HG03097 (cell line): ENCODE data around the gene UBE3D.
"Not testable (repeated sequence)": the region's sequence is repeated elsewhere in the genome, so short reads cannot be mapped to it uniquely, and the experiment has no call there.

Experiments used
- ATAC-seq: cut with Tn5 transposase; IDR thresholded peaks from one replicate; pipeline ENCODE4 v1.9.1; 2021; ENCODE audit not compliant: unreplicated experiment, low FRiP score

Gene UBE3D

DNA sequence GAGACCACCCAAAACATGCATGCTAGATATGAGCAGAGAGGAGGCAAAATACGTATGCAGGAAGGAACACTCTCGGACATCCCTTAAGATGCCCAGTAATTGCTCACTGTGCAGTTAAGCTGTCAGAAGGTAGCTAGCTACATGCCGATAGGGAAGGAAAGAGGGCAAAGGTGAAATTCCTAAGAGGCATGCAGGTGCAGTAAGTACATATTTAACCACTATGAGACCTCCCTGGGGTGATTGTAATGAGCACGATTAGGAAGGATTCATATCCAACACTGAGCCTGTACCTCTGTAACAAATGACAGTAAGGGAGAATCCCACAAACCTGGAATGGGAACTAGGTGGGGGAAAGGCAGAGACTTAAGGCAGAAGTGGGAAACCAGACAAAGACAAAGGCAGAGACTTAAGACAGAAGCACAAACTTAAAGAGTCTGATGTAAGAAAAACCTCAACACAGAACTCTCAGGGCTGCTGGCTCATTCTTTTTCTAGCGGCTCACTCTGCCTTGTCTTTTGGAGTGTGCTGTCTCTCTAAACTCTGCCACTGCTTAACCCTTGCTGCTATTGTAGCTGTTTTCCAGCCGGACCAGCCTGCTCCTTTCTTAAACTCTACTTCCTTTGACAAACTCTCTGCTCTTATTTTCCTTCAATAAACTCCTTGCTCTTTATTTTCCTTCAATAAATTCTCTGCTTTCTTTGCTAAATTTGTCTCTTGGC is 148.1 kb downstream of the UBE3D start:
- ATAC-seq = no peak

DNA sequence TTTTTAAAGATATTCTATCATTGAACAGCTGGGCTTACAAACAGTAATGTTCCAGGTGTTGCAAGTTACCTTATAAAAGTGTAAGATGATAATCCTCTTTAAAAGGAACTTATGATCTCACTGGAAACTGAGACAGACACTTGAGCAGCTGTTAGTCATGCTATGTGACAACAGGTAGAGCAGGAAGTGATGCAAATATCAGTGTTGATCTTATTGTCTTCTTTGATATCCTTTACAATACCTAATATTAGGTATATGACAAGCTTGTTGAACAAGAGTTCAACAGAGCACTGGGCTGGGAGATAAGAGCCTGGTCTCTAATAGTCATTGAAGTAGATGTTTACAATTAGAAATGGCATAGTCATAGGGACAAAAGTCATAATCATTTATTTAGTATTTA is 150.0 kb downstream of the UBE3D start:
- ATAC-seq = no peak

- no peak for ATAC-seq
These were observed 151.1 kb downstream of the UBE3D start for GRCh38 chr6:82914511-82914910.

- no peak for ATAC-seq
These were observed 154.8 kb downstream of the UBE3D start for GRCh38 chr6:82910820-82911219.

- no peak for ATAC-seq
These were observed 155.2 kb downstream of the UBE3D start for GRCh38 chr6:82910395-82910794.

GRCh38 chr6:82909551-82909950 is 156.1 kb downstream of the UBE3D start:
- ATAC-seq = no peak

- no peak for ATAC-seq
These were observed 157.0 kb downstream of the UBE3D start for GRCh38 chr6:82908661-82909060.

- no peak for ATAC-seq
These were observed 158.7 kb downstream of the UBE3D start for GRCh38 chr6:82906951-82907350.

DNA sequence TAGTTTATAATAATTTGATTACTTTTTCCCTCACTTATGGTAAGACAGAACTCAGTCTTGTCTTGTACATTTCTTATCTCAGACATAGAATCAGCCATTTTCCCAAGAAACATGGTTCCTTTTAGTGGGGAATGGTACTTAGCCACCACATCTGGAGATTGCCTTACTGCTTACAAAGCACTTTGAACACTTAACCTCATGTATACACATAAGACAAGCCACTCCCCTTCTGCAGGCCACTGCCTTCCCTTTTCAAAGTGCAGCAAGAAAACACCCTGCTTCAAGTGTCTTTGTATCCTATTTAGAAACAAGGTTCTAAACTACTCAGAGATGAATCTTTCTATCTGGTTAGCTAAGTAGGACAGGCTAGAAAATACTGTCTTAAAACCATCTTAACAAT is 159.2 kb downstream of the UBE3D start:
- ATAC-seq = no peak

GRCh38 chr6:82904860-82905259 is 160.8 kb downstream of the UBE3D start:
- ATAC-seq = no peak

GRCh38 chr6:82904257-82904656 is 161.4 kb downstream of the UBE3D start:
- ATAC-seq = no peak

DNA sequence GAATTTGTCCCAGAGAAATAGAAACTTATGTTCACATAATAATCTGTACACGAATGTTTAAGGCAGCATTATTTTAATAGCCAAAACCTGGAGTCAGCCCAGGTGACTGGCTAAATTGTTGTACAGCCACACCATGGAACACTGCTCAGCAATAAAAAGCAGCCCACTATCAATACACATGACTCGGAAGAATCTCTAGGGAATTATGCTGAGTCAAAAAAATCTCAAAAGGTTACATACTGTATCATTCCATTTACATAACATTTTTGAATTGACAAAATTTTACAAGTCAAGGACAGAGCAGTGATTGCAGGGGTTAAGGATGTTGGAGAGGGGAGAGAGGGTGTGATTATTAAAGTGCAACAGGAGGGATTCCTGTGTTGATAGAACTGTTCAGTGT is 163.4 kb downstream of the UBE3D start:
- ATAC-seq = no peak

- ATAC-seq = no peak
These were observed 170.9 kb downstream of the UBE3D start for GRCh38 chr6:82894653-82895259.

DNA sequence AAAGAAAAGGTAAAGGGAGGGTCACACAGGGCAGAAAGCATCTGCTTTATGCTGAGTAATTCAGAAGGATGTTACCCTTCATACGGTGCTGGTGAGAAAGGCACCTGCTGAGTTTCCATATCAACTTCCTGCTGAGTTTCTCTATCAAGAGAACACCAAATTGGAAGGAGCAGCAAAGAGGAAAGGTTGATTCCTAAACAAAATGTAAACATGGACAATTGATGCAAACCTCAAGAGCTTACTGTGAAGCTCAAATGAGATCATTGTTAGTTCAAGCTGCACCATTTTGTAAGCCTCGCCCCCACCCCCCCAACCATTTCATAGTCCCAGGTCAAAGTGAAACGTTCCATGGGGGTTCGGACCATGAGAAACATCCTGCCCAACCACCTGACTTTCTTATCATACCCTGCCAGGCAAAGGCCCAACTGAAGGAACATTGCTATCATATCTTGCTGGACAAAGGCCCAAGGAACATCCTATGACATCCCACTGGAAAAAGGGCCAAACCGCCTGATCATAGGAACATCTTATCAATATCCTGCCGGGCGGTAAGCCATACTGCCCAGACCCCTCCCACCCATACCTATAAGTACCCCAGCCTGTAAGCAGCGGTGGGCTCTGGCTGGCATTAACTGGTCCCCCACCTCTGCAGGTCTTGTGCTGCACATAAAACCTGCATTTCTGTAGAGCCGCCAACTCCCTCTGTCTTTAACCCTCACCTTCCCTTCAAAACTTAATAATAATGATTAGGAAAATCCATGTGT is 171.6 kb downstream of the UBE3D start:
- no peak for ATAC-seq

DNA sequence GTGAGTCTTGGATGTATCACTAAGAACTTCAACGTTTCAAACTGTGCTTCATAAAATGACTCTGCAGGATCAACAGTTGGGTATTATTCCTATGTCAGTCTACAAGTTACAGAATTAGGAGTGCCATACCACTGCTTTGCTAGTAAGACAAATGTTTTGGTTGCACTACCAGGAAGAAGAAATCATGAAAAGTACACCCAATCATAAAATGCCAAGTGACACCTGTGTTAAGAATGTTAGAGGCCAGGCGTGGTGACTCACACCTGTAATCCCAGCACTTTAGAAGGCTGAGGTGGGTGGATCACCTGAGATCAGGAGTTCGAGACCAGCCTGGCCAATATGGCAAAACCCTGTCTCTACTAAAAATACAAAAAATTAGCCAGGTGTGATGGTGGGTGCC is 174.1 kb downstream of the UBE3D start:
- ATAC-seq = not testable (repeated sequence)

DNA sequence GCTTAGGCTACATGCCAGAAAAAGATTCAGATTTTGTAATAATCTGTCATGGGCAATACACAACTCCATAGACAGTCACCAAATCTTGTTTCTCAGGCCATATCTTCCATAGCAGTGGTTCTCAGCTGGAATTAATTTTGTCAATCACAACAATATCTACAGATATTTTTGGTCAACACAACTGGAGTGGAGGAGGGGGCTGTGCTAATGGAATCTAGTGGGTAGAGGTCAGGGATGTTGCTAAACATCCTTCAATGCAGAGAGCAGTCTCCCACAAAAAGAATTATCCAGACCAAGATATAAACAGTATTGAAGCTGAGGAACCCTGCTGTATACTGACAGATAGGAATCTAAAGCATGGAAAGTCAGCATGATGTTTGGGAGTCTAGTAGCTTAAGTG is 174.6 kb downstream of the UBE3D start:
- no peak for ATAC-seq

DNA sequence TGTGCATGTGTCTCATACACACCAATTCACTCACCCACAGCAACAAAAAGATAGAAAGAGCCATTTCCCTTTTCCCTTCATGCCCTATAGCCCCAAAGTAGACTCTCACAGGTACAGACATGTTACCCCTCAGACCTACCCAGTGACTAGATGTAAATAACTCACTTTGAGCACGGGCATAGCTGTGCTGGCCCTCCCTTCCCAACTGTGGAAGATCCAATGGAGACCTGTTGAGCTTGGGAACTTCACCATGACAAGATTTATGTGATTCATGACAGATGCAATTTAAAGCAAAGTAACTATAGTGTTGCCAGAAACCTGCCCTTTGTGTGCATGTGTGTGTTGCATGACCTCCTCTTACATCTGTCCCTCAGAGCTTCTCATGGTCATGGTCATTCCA is 175.4 kb downstream of the UBE3D start:
- ATAC-seq = no peak

DNA sequence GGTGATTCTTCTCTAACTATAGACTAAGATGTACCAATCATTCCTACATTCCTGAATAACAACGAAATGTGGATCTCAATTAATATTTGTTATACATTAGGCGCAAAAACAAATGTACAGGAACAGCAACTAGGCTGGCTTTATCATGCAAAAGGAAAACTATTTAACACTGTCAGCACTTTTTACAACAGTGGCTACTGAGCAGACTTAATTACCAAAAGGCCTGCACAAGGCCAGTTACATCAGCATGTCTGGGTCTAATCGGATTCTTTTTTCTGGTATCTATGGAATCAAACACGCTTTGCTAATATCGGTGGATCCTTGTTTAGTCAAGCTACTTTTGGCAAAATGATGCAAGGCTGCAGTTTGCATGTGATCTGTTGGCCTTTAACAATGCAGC is 176.5 kb downstream of the UBE3D start:
- no peak for ATAC-seq

DNA sequence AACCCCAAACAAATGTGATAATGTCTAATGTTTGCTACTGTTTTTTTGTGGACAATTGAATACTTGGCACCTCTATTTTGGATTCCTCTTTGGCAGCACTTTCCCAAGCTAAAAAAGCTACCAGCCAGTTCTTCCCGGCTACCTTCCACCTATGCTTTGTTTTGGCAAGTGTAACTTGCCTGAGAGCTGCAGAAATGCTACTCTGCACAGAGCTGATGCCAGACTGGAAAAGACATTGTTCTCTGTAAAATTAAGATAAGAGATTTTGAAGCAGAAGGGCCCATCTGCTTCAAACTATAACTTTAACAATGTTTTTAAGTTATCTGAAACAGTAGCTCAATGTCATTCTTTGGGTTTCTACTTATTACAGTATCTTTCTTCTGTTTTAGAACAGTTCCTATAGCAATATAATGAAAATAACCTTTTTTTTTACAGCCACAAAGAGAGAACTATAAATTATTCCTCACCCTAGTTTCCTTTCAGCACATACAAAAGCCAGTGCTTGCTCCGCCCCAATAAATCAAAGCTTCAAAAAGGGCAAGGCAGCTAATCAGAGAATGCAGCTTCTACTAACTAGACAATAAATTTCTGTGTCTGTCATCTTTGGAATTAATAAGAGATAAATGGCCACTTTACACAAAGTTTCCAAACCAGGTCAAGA is 183.1 kb downstream of the UBE3D start:
- ATAC-seq = no peak

GRCh38 chr6:82881519-82881918 is 184.1 kb downstream of the UBE3D start:
- no peak for ATAC-seq

- no peak for ATAC-seq
These were observed 186.8 kb downstream of the UBE3D start for GRCh38 chr6:82878812-82879211.
